H1 (cell line): ENCODE results near the gene RRAD. TPM values are rescaled to one million over a fixed set of nuclear protein-coding genes. Genes with fewer than 3 reads are reported as not detected.

Experiments
- CHD2 ChIP-seq: IDR thresholded peaks from 2 replicates; pipeline ENCODE4 v1.6.1; 2012; ENCODE audit warnings: low read length, improper control_type of control experiment
- JUN ChIP-seq: IDR thresholded peaks from 2 replicates; pipeline ENCODE4 v1.6.1; 2011; ENCODE audit warnings: low read depth, mild to moderate bottlenecking, improper control_type of control experiment, low read length
- polyA plus RNA-seq, 7 experiments: library from polyadenylated mRNA; depleted of rRNA in 3 of 7; stranded (reverse) in 5 of 7; unstranded in 2 of 7; fragments of >200 nt in 5 of 7; fragments of 200-250 nt in 2 of 7; gene quantifications; 1 replicate in 5 of 7; 2 replicates in 1 of 7; 4 replicates in 1 of 7; pipeline versions ENCODE4 v1.2.1 to v1.2.3, GENCODE V29; 2011 to 2013; ENCODE audit warnings: missing spikeins in 2 of 7, mixed read lengths in 2 of 7
- total RNA-seq: library from RNA; stranded (reverse); fragmentation: NEBNext Ultra II Directional; extraction: Animal tissue kit (Norgen Biotek cat#: 25700); gene quantifications from 2 replicates; pipeline ENCODE4 v1.2.1, GENCODE V29; 2021
- TF ChIP-seq, protein P1 (sequence below): fragments of 300-600 bp; sonication (generic); IDR thresholded peaks from 2 replicates; pipeline ENCODE4 v1.7.1; 2012; ENCODE audit warnings: low read length, moderate library complexity, mild to moderate bottlenecking, inconsistent platforms; ENCODE audit not compliant: insufficient replicate concordance

RRAD gene
- total and polyA plus RNA-seq, 2 of the 8 experiments (the other 6 are each of a cell fraction or from before 2014, with no cell fraction given): 0.17 TPM; not detected in 1

DNA sequence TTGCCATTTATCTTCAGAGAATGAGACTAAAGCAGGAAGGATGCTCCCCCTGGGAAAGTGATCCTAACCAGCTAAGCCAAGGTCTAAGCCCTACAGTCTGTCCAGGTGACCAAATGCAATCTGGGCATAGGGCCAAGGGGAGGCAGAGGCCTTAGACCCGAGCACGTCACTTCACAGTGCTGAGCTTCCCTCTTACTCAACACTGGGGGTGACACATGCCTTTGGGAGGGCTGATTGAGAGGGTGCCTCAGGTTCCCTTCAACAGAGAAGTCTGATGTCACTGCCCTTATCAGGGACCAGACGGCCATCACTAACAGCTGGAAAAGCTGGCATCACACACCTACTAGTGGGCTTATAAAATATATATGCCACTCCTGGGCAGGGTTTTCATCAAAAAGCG lies 4.9 kb upstream of the RRAD start (continued):
- TF ChIP-seq CHD2 (no peak), JUN (no peak)
- TF ChIP-seq, protein P1, sequence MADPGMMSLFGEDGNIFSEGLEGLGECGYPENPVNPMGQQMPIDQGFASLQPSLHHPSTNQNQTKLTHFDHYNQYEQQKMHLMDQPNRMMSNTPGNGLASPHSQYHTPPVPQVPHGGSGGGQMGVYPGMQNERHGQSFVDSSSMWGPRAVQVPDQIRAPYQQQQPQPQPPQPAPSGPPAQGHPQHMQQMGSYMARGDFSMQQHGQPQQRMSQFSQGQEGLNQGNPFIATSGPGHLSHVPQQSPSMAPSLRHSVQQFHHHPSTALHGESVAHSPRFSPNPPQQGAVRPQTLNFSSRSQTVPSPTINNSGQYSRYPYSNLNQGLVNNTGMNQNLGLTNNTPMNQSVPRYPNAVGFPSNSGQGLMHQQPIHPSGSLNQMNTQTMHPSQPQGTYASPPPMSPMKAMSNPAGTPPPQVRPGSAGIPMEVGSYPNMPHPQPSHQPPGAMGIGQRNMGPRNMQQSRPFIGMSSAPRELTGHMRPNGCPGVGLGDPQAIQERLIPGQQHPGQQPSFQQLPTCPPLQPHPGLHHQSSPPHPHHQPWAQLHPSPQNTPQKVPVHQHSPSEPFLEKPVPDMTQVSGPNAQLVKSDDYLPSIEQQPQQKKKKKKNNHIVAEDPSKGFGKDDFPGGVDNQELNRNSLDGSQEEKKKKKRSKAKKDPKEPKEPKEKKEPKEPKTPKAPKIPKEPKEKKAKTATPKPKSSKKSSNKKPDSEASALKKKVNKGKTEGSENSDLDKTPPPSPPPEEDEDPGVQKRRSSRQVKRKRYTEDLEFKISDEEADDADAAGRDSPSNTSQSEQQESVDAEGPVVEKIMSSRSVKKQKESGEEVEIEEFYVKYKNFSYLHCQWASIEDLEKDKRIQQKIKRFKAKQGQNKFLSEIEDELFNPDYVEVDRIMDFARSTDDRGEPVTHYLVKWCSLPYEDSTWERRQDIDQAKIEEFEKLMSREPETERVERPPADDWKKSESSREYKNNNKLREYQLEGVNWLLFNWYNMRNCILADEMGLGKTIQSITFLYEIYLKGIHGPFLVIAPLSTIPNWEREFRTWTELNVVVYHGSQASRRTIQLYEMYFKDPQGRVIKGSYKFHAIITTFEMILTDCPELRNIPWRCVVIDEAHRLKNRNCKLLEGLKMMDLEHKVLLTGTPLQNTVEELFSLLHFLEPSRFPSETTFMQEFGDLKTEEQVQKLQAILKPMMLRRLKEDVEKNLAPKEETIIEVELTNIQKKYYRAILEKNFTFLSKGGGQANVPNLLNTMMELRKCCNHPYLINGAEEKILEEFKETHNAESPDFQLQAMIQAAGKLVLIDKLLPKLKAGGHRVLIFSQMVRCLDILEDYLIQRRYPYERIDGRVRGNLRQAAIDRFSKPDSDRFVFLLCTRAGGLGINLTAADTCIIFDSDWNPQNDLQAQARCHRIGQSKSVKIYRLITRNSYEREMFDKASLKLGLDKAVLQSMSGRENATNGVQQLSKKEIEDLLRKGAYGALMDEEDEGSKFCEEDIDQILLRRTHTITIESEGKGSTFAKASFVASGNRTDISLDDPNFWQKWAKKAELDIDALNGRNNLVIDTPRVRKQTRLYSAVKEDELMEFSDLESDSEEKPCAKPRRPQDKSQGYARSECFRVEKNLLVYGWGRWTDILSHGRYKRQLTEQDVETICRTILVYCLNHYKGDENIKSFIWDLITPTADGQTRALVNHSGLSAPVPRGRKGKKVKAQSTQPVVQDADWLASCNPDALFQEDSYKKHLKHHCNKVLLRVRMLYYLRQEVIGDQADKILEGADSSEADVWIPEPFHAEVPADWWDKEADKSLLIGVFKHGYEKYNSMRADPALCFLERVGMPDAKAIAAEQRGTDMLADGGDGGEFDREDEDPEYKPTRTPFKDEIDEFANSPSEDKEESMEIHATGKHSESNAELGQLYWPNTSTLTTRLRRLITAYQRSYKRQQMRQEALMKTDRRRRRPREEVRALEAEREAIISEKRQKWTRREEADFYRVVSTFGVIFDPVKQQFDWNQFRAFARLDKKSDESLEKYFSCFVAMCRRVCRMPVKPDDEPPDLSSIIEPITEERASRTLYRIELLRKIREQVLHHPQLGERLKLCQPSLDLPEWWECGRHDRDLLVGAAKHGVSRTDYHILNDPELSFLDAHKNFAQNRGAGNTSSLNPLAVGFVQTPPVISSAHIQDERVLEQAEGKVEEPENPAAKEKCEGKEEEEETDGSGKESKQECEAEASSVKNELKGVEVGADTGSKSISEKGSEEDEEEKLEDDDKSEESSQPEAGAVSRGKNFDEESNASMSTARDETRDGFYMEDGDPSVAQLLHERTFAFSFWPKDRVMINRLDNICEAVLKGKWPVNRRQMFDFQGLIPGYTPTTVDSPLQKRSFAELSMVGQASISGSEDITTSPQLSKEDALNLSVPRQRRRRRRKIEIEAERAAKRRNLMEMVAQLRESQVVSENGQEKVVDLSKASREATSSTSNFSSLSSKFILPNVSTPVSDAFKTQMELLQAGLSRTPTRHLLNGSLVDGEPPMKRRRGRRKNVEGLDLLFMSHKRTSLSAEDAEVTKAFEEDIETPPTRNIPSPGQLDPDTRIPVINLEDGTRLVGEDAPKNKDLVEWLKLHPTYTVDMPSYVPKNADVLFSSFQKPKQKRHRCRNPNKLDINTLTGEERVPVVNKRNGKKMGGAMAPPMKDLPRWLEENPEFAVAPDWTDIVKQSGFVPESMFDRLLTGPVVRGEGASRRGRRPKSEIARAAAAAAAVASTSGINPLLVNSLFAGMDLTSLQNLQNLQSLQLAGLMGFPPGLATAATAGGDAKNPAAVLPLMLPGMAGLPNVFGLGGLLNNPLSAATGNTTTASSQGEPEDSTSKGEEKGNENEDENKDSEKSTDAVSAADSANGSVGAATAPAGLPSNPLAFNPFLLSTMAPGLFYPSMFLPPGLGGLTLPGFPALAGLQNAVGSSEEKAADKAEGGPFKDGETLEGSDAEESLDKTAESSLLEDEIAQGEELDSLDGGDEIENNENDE: no peak
